Measurements from ENCODE around the gene HS2ST1. TPM values are rescaled to one million over a fixed set of nuclear protein-coding genes. Genes with fewer than 3 reads are reported as not detected.

The HS2ST1 gene
- total RNA-seq, 2 donors from 2014 or later: 11.5 to 11.7 TPM

- TF ChIP-seq POLR2AphosphoS5 (IDR thresholded peaks at IDR 0.05) (no peak), CTCF (IDR thresholded peaks at IDR 0.05) (no peak), POLR2A (IDR thresholded peaks at IDR 0.05) (no peak)
- H3K9me3 ChIP-seq: no peaks in the 10 kb centered on the region
- intact Hi-C loops (cut with DNase I): no loop called here
- H3K36me3 ChIP-seq: no peaks in the 10 kb centered on the region
- no peak overlapping the region for H3K27ac ChIP-seq
- no peaks in the 10 kb centered on the region for H3K4me1 ChIP-seq (replicated peaks)
- H3K4me3 ChIP-seq: no peak overlapping the region
- H3K27me3 ChIP-seq (replicated peaks; ENCODE audit: insufficient read depth): no peaks in the 10 kb centered on the region
- no peak for DNase-seq (ENCODE audit: low spot score)
- WGBS: 95% methylated on average over 3 of the region's 3 CpGs
These were observed 229.1 kb downstream of the HS2ST1 start for GRCh38 chr1:87143413-87144135.

- DNase-seq (ENCODE audit: low spot score): no peak
- WGBS: 81% methylated on average over 8 of the region's 8 CpGs
- intact Hi-C loops (cut with DNase I): no loop called here
These were observed 230.0 kb downstream of the HS2ST1 start for GRCh38 chr1:87144316-87144895.

GRCh38 chr1:87144981-87145380 is 230.5 kb downstream of the HS2ST1 start:
- no peaks in the 10 kb centered on the region for H3K27me3 ChIP-seq (replicated peaks; ENCODE audit: insufficient read depth)
- no peak overlapping the region for H3K27ac ChIP-seq
- H3K36me3 ChIP-seq: no peaks in the 10 kb centered on the region
- H3K4me1 ChIP-seq (replicated peaks): no peaks in the 10 kb centered on the region
- WGBS: 86% methylated on average over 2 of the region's 2 CpGs
- no peak overlapping the region for H3K4me3 ChIP-seq
- H3K9me3 ChIP-seq: no peaks in the 10 kb centered on the region
- no peak for DNase-seq (ENCODE audit: low spot score)
- TF ChIP-seq POLR2A (IDR thresholded peaks at IDR 0.05): no peak
- TF ChIP-seq CTCF (IDR thresholded peaks at IDR 0.05): no peak
- no peak for TF ChIP-seq POLR2AphosphoS5 (IDR thresholded peaks at IDR 0.05)
- intact Hi-C loops (cut with DNase I): no loop called here

More at GRCh38 chr1:87144316-87144895, 230.0 kb downstream of the HS2ST1 start:
- Histone ChIP-seq H3K4me3 (no peak overlapping the region), H3K27me3 (replicated peaks; ENCODE audit: insufficient read depth) (no peaks in the 10 kb centered on the region), H3K27ac (no peak overlapping the region), H3K9me3 (no peaks in the 10 kb centered on the region), H3K36me3 (no peaks in the 10 kb centered on the region), H3K4me1 (replicated peaks) (no peaks in the 10 kb centered on the region)
- TF ChIP-seq CTCF (IDR thresholded peaks at IDR 0.05) (no peak), POLR2A (IDR thresholded peaks at IDR 0.05) (no peak), POLR2AphosphoS5 (IDR thresholded peaks at IDR 0.05) (no peak)

GRCh38 chr1:87146538-87146937 is 232.1 kb downstream of the HS2ST1 start:
- WGBS: 93% methylated on average over 2 of the region's 2 CpGs
- TF ChIP-seq POLR2AphosphoS5 (IDR thresholded peaks at IDR 0.05) (no peak), POLR2A (IDR thresholded peaks at IDR 0.05) (no peak), CTCF (IDR thresholded peaks at IDR 0.05) (no peak)
- Histone ChIP-seq H3K9me3 (no peaks in the 10 kb centered on the region), H3K4me1 (replicated peaks) (no peaks in the 10 kb centered on the region), H3K27me3 (replicated peaks; ENCODE audit: insufficient read depth) (no peaks in the 10 kb centered on the region), H3K27ac (no peak overlapping the region), H3K4me3 (no peak overlapping the region), H3K36me3 (no peaks in the 10 kb centered on the region)
- intact Hi-C loops (cut with DNase I): no loop called here
- DNase-seq (ENCODE audit: low spot score): no peak

- TF ChIP-seq POLR2AphosphoS5 (IDR thresholded peaks at IDR 0.05) (no peak), POLR2A (IDR thresholded peaks at IDR 0.05) (no peak), CTCF (IDR thresholded peaks at IDR 0.05) (no peak)
- intact Hi-C loops (cut with DNase I): no loop called here
- DNase-seq (ENCODE audit: low spot score): no peak
- no peak overlapping the region for H3K4me3 ChIP-seq
- H3K27ac ChIP-seq: no peak overlapping the region
- 68% methylated on average over 2 of the region's 2 CpGs for WGBS
- H3K9me3 ChIP-seq: no peaks in the 10 kb centered on the region
- H3K27me3 ChIP-seq (replicated peaks; ENCODE audit: insufficient read depth): no peaks in the 10 kb centered on the region
- no peaks in the 10 kb centered on the region for H3K36me3 ChIP-seq
- no peaks in the 10 kb centered on the region for H3K4me1 ChIP-seq (replicated peaks)
These were observed 232.6 kb downstream of the HS2ST1 start for GRCh38 chr1:87146986-87147385.
